ENCODE measurements around the gene PSMD8. TPM values are rescaled to one million over a fixed set of nuclear protein-coding genes. Genes with fewer than 3 reads are reported as not detected.

PSMD8 gene
- total and polyA plus RNA-seq, 4 experiments from 2014 or later: 89.6 to 197 (median 134) TPM

- intact Hi-C loops (cut with micrococcal nuclease): no loop called here
- H3K27me3 ChIP-seq (ENCODE audit: insufficient read depth, low read length): no peaks in the 10 kb centered on the region
- H3K9me3 Mint-ChIP-seq: no peaks in the 10 kb centered on the region
- H3K27ac ChIP-seq (ENCODE audit: low read depth, low read length): no peak overlapping the region
- H3K9me3 ChIP-seq (ENCODE audit: control insufficient read depth in 1 of 2, low read length in 2 of 2): no peaks in the 10 kb centered on the region
- no peaks in the 10 kb centered on the region for H3K4me1 Mint-ChIP-seq
- H3K27me3 Mint-ChIP-seq: no peaks in the 10 kb centered on the region
- H3K27ac Mint-ChIP-seq: peak overlapping the region in 1 of 7 donors; percentile 47
- H3K36me3 Mint-ChIP-seq: no peaks in the 10 kb centered on the region
- H3K4me1 ChIP-seq (ENCODE audit: insufficient read depth, low read length): no peaks in the 10 kb centered on the region
- no peaks in the 10 kb centered on the region for H3K36me3 ChIP-seq (ENCODE audit: insufficient read depth, low read length)
- no peak overlapping the region for H3K4me3 Mint-ChIP-seq
- no peak overlapping the region for H3K4me3 ChIP-seq (ENCODE audit: low read length in 2 of 2)
- CTCF ChIA-PET (ENCODE audit: partially characterized antibody): no interaction called here
- POLR2A ChIA-PET (ENCODE audit: partially characterized antibody): interaction anchor here (0.6 to 0.7 kb wide), 2 partner anchors 74 to 1232 kb away, joined by 3 read pairs; no protein-coding TSS in a partner anchor
- no peak for DNase-seq
These were observed 21.8 kb upstream of the PSMD8 start for GRCh38 chr19:38352611-38353010.

- Histone ChIP-seq H3K9me3 (ENCODE audit: control insufficient read depth in 1 of 2, low read length in 2 of 2) (no peaks in the 10 kb centered on the region), H3K4me3 (ENCODE audit: low read length in 2 of 2) (no peak overlapping the region), H3K27ac (ENCODE audit: low read depth, low read length) (no peak overlapping the region), H3K4me1 (ENCODE audit: insufficient read depth, low read length) (no peaks in the 10 kb centered on the region), H3K36me3 (ENCODE audit: insufficient read depth, low read length) (no peaks in the 10 kb centered on the region), H3K27me3 (ENCODE audit: insufficient read depth, low read length) (no peaks in the 10 kb centered on the region)
- ChIA-PET POLR2A (ENCODE audit: partially characterized antibody) (interaction anchor here (1.5 kb wide), 1 partner anchor 19 kb away, joined by 4 read pairs; no protein-coding TSS in a partner anchor), CTCF (ENCODE audit: partially characterized antibody) (interaction anchor here (1.2 kb wide), 1 partner anchor 113 kb away, joined by 4 read pairs; no protein-coding TSS in a partner anchor)
- Mint-ChIP-seq H3K27me3 (peaks cover 0 to 4% of the 10 kb centered on the region in 2 donors), H3K9me3 (no peaks in the 10 kb centered on the region), H3K36me3 (no peaks in the 10 kb centered on the region), H3K27ac (no peak overlapping the region), H3K4me1 (peaks cover 0 to 14% (median 4%) of the 10 kb centered on the region in 4 donors), H3K4me3 (no peak overlapping the region)
- no peak for DNase-seq
- intact Hi-C loops (cut with micrococcal nuclease): no loop called here
These were observed 18.3 kb upstream of the PSMD8 start for GRCh38 chr19:38355728-38356725.

GRCh38 chr19:38358071-38358470 is 16.3 kb upstream of the PSMD8 start:
- POLR2A ChIA-PET (ENCODE audit: partially characterized antibody): interaction anchor here (1.1 to 1.6 kb wide), 2 partner anchors 16 kb away, joined by 6 read pairs; partner anchors contain the start of gene PSMD8
- Mint-ChIP-seq H3K27ac (no peak overlapping the region), H3K27me3 (peaks cover 0 to 4% of the 10 kb centered on the region in 2 donors), H3K9me3 (no peaks in the 10 kb centered on the region), H3K4me1 (peaks cover 0 to 26% (median 13%) of the 10 kb centered on the region in 4 donors), H3K36me3 (no peaks in the 10 kb centered on the region), H3K4me3 (no peak overlapping the region)
- intact Hi-C loops (cut with micrococcal nuclease): no loop called here
- H3K9me3 ChIP-seq (ENCODE audit: control insufficient read depth in 1 of 2, low read length in 2 of 2): no peaks in the 10 kb centered on the region
- no peaks in the 10 kb centered on the region for H3K27me3 ChIP-seq (ENCODE audit: insufficient read depth, low read length)
- DNase-seq: no peak
- no peaks in the 10 kb centered on the region for H3K36me3 ChIP-seq (ENCODE audit: insufficient read depth, low read length)
- no peak overlapping the region for H3K27ac ChIP-seq (ENCODE audit: low read depth, low read length)
- no peak overlapping the region for H3K4me3 ChIP-seq (ENCODE audit: low read length in 2 of 2)
- H3K4me1 ChIP-seq (ENCODE audit: insufficient read depth, low read length): peaks cover 10% of the 10 kb centered on the region
- CTCF ChIA-PET (ENCODE audit: partially characterized antibody): no interaction called here

GRCh38 chr19:38359242-38360021 is 14.9 kb upstream of the PSMD8 start:
- Mint-ChIP-seq H3K27ac (peak overlapping the region in 1 of 7 donors; percentile 52), H3K36me3 (no peaks in the 10 kb centered on the region), H3K27me3 (peaks cover 0 to 4% of the 10 kb centered on the region in 2 donors), H3K4me1 (peaks cover 0 to 26% (median 13%) of the 10 kb centered on the region in 4 donors), H3K4me3 (peak overlapping the region in 4 of 8 donors; percentile 4 to 84 (median 60)), H3K9me3 (no peaks in the 10 kb centered on the region)
- POLR2A ChIA-PET (ENCODE audit: partially characterized antibody): interaction anchor here (1.6 kb wide), 1 partner anchor 15 kb away, joined by 6 read pairs; the partner anchor contains the start of gene PSMD8
- DNase-seq: no peak
- Histone ChIP-seq H3K9me3 (ENCODE audit: control insufficient read depth in 1 of 2, low read length in 2 of 2) (no peaks in the 10 kb centered on the region), H3K27ac (ENCODE audit: low read depth, low read length) (no peak overlapping the region), H3K4me3 (ENCODE audit: low read length in 2 of 2) (no peak overlapping the region), H3K27me3 (ENCODE audit: insufficient read depth, low read length) (no peaks in the 10 kb centered on the region), H3K36me3 (ENCODE audit: insufficient read depth, low read length) (no peaks in the 10 kb centered on the region), H3K4me1 (ENCODE audit: insufficient read depth, low read length) (peaks cover 13% of the 10 kb centered on the region)
- intact Hi-C loops (cut with micrococcal nuclease): no loop called here
- CTCF ChIA-PET (ENCODE audit: partially characterized antibody): interaction anchor here (1.3 kb wide), 1 partner anchor 14 kb away, joined by 3 read pairs; the partner anchor contains the start of gene PSMD8

GRCh38 chr19:38360351-38360750 is 14.0 kb upstream of the PSMD8 start:
- Histone ChIP-seq H3K4me1 (ENCODE audit: insufficient read depth, low read length) (peaks cover 13% of the 10 kb centered on the region), H3K9me3 (ENCODE audit: control insufficient read depth in 1 of 2, low read length in 2 of 2) (no peaks in the 10 kb centered on the region), H3K27ac (ENCODE audit: low read depth, low read length) (no peak overlapping the region), H3K36me3 (ENCODE audit: insufficient read depth, low read length) (no peaks in the 10 kb centered on the region), H3K4me3 (ENCODE audit: low read length in 2 of 2) (no peak overlapping the region), H3K27me3 (ENCODE audit: insufficient read depth, low read length) (no peaks in the 10 kb centered on the region)
- Mint-ChIP-seq H3K4me1 (peaks cover 0 to 26% (median 13%) of the 10 kb centered on the region in 4 donors), H3K4me3 (peak overlapping the region in 7 of 8 donors; percentile 37 to 87 (median 85)), H3K36me3 (no peaks in the 10 kb centered on the region), H3K27ac (peak overlapping the region in 2 of 7 donors; percentile 52 to 57), H3K9me3 (no peaks in the 10 kb centered on the region), H3K27me3 (peaks cover 0 to 4% of the 10 kb centered on the region in 2 donors)
- intact Hi-C loops (cut with micrococcal nuclease): no loop called here
- ChIA-PET CTCF (ENCODE audit: partially characterized antibody) (interaction anchor here (0.6 to 0.8 kb wide), 3 partner anchors 14 to 1087 kb away, joined by 3 read pairs; partner anchors contain the start of gene PSMD8), POLR2A (ENCODE audit: partially characterized antibody) (interaction anchor here (0.9 to 3.7 kb wide), 5 partner anchors 9 to 42 kb away, joined by 3 to 28 read pairs (median 3); partner anchors contain the start of genes CATSPERG, FAM98C and PSMD8)
- no peak for DNase-seq

GRCh38 chr19:38360839-38361631 is 13.3 kb upstream of the PSMD8 start:
- Mint-ChIP-seq H3K27ac (peak overlapping the region in 5 of 7 donors; percentile 15 to 69 (median 55)), H3K36me3 (no peaks in the 10 kb centered on the region), H3K4me3 (peak overlapping the region; percentile 80 to 87 (median 86)), H3K27me3 (peaks cover 0 to 4% of the 10 kb centered on the region in 2 donors), H3K4me1 (peaks cover 0 to 26% (median 13%) of the 10 kb centered on the region in 4 donors), H3K9me3 (no peaks in the 10 kb centered on the region)
- Histone ChIP-seq H3K36me3 (ENCODE audit: insufficient read depth, low read length) (no peaks in the 10 kb centered on the region), H3K27ac (ENCODE audit: low read depth, low read length) (no peak overlapping the region), H3K9me3 (ENCODE audit: control insufficient read depth in 1 of 2, low read length in 2 of 2) (no peaks in the 10 kb centered on the region), H3K4me3 (ENCODE audit: low read length in 2 of 2) (peak overlapping the region; percentile 11 to 68), H3K4me1 (ENCODE audit: insufficient read depth, low read length) (peaks cover 13% of the 10 kb centered on the region), H3K27me3 (ENCODE audit: insufficient read depth, low read length) (no peaks in the 10 kb centered on the region)
- DNase-seq: no peak
- ChIA-PET CTCF (ENCODE audit: partially characterized antibody) (interaction anchor here (0.8 kb wide), 2 partner anchors 13 to 25 kb away, joined by 3 read pairs; partner anchors contain the start of gene PSMD8), POLR2A (ENCODE audit: partially characterized antibody) (interaction anchor here (0.9 to 3.7 kb wide), 6 partner anchors 8 to 42 kb away, joined by 3 to 28 read pairs (median 3); partner anchors contain the start of genes CATSPERG, FAM98C and PSMD8)
- intact Hi-C loops (cut with micrococcal nuclease): no loop called here
